ENCODE data around the gene B3GALNT2. TPM values are rescaled to one million over a fixed set of nuclear protein-coding genes. Genes with fewer than 3 reads are reported as not detected.

B3GALNT2 gene
- total and polyA plus RNA-seq, 2 of the 8 experiments (the other 6 are each of a cell fraction or from before 2014, with no cell fraction given): 15.4 to 39.4 TPM

GRCh38 chr1:235410467-235410866 is 93.8 kb downstream of the B3GALNT2 start:
- Histone ChIP-seq H4K20me1 (replicated peaks in 1 of 2; ENCODE audit: control insufficient read depth in 1 of 2, insufficient read depth in 2 of 2, low read length in 2 of 2) (no peaks in the 10 kb centered on the region), H3K79me1 (ENCODE audit: low read depth, low read length) (no peaks in the 10 kb centered on the region), H3K27ac (ENCODE audit: low read depth, low read length) (no peak overlapping the region), H3K14ac (ENCODE audit: insufficient read length) (no peak overlapping the region), H2BK5ac (ENCODE audit: low read depth, low read length) (no peak overlapping the region), H3K18ac (ENCODE audit: extremely low read depth, low read length) (no peak overlapping the region), H3K23me2 (ENCODE audit: low read depth, low read length) (no peaks in the 10 kb centered on the region), H3K23ac (ENCODE audit: insufficient read length) (no peak overlapping the region), H3K56ac (replicated peaks; ENCODE audit: insufficient read length, low read depth, low read length) (no peak overlapping the region), H3K9ac (replicated peaks in 1 of 4; ENCODE audit: extremely low read depth in 1 of 4, low read depth in 3 of 4, low read length in 3 of 4) (no peak overlapping the region), H3K9me3 (ENCODE audit: insufficient read depth in 2 of 2, low read depth in 1 of 2, low read length in 1 of 2) (no peaks in the 10 kb centered on the region), H2BK20ac (ENCODE audit: low read length) (no peak overlapping the region), H3K36me3 (ENCODE audit: control insufficient read depth in 2 of 4, insufficient read depth in 4 of 4, low read length in 3 of 4) (peaks cover 0 to 8% (median 0%) of the 10 kb centered on the region in 4 experiments; a peak in 2 of 8 replicates), H2BK120ac (replicated peaks; ENCODE audit: low read depth, low read length) (no peak overlapping the region), H3K4ac (replicated peaks; ENCODE audit: insufficient read length, low read depth, low read length) (no peak overlapping the region), H4K5ac (ENCODE audit: insufficient read length, low read depth, low read length) (no peak overlapping the region), H4K8ac (ENCODE audit: extremely low read depth, insufficient read depth, low read length) (no peak overlapping the region), H2BK12ac (ENCODE audit: low read depth, low read length) (no peak overlapping the region), H3K4me1 (replicated peaks in 1 of 4; ENCODE audit: control insufficient read depth in 3 of 4, insufficient read depth in 4 of 4, low read length in 3 of 4) (no peaks in the 10 kb centered on the region), H2AK5ac (ENCODE audit: low read depth, low read length) (no peak overlapping the region), H2BK15ac (ENCODE audit: low read length) (no peak overlapping the region), H3K4me3 (ENCODE audit: extremely low read depth in 1 of 4, insufficient read depth in 2 of 4, low read depth in 3 of 4, low read length in 4 of 4) (no peak overlapping the region), H3K79me2 (ENCODE audit: control insufficient read depth in 1 of 2, insufficient read depth in 2 of 2, low read length in 2 of 2) (no peaks in the 10 kb centered on the region; a peak in 1 of 4 replicates), H3K4me2 (ENCODE audit: insufficient read depth in 1 of 2, low read depth in 2 of 2, low read length in 2 of 2) (no peak overlapping the region), H3K27me3 (replicated peaks in 1 of 4; ENCODE audit: control insufficient read depth in 3 of 4, extremely low read depth in 1 of 4, insufficient read depth in 3 of 4, low read length in 3 of 4) (no peaks in the 10 kb centered on the region), H2AFZ (ENCODE audit: low read length) (no peak overlapping the region), H4K91ac (replicated peaks; ENCODE audit: insufficient read length, low read length) (no peak overlapping the region)
- ChIA-PET POLR2A (ENCODE audit: partially characterized antibody) (interaction anchor here (0.9 kb wide), 1 partner anchor 82 kb away, joined by 3 read pairs; the partner anchor contains the start of gene GGPS1), CTCF (ENCODE audit: partially characterized antibody) (interaction anchor here (0.8 to 1.2 kb wide), 2 partner anchors 94 to 169 kb away, joined by 3 read pairs; no protein-coding TSS in a partner anchor)
- DNase-seq (ENCODE audit: low read depth in 1 of 2, low spot score in 2 of 2): no peak
- no peak for FAIRE-seq
- 87% methylated on average over 5 of the region's 5 CpGs; no CpG with 5 or more reads in 1 of the 2 experiments for WGBS, 2 experiments (ENCODE audit: extremely low coverage in 1 of 2, insufficient coverage in 1 of 2, insufficient read length in 1 of 2, insufficient replicate concordance in 2 of 2, low coverage in 1 of 2, low lambda C conversion rate in 2 of 2, missing lambda C conversion rate in 1 of 2)
- TF ChIP-seq EP300 (IDR thresholded peaks at IDR 0.05; ENCODE audit: borderline replicate concordance in 1 of 2, low read depth in 2 of 2, low read length in 2 of 2) (no peak), SAP30 (IDR thresholded peaks at IDR 0.05; ENCODE audit: insufficient read depth, insufficient replicate concordance, low read length) (no peak), HDAC2 (IDR thresholded peaks at IDR 0.05; ENCODE audit: borderline replicate concordance in 1 of 2, low read depth in 2 of 2, low read length in 2 of 2) (no peak), SP2 (IDR thresholded peaks at IDR 0.05; ENCODE audit: low read length) (no peak)

All from H1 (cell line).